Stomach (tissue), 4 donors: ENCODE results near the gene MYMX.

Experiments
- EP300 ChIP-seq: sonication (generic); formaldehyde crosslinking; IDR thresholded peaks from one replicate; pipeline ENCODE4 v1.6.1; 2017; ENCODE audit warnings: antibody characterized with exemption
- TF ChIP-seq, protein P1 (sequence below), 7 experiments: fragments of 450-650 bp in 4 of 7; fragments of 200-600 bp in 3 of 7; sonication (generic) in 3 of 7; IDR thresholded peaks; one replicate each; pipeline ENCODE4 v1.5.1; 2016 to 2019; ENCODE audit warnings: antibody characterized with exemption in 7 of 7, control low read depth in 2 of 7, mild to moderate bottlenecking in 1 of 7

DNA sequence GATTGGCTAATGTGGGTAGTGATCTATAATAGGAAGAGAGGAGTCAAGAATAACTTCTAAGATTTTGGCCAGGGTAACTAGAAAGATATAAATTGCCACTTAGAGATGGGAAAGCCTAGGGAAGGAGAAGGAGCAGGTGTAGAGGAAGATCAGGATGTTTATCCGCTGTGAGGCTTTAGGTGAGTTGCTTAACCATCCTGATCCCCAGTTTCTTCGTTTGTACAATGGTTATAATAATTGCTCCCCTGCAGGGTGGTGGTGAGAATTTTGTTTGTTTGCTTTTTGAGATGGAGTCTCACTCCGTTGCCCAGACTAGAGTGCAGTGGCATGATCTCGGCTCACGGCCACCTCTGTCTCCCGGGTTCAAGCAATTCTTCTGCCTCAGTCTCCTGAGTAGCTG is 2.4 kb upstream of the MYMX start:
- TF ChIP-seq, protein P1, sequence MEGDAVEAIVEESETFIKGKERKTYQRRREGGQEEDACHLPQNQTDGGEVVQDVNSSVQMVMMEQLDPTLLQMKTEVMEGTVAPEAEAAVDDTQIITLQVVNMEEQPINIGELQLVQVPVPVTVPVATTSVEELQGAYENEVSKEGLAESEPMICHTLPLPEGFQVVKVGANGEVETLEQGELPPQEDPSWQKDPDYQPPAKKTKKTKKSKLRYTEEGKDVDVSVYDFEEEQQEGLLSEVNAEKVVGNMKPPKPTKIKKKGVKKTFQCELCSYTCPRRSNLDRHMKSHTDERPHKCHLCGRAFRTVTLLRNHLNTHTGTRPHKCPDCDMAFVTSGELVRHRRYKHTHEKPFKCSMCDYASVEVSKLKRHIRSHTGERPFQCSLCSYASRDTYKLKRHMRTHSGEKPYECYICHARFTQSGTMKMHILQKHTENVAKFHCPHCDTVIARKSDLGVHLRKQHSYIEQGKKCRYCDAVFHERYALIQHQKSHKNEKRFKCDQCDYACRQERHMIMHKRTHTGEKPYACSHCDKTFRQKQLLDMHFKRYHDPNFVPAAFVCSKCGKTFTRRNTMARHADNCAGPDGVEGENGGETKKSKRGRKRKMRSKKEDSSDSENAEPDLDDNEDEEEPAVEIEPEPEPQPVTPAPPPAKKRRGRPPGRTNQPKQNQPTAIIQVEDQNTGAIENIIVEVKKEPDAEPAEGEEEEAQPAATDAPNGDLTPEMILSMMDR (IDR thresholded peaks at IDR 0.05), result no peak
- no peak for TF ChIP-seq EP300
